Hindlimb muscle (tissue), 1 donor: ENCODE results near the gene STK11. TPM values are rescaled to one million over a fixed set of nuclear protein-coding genes. Genes with fewer than 3 reads are reported as not detected.
A peak's percentile ranks its signal among the peaks of the same experiment; 100 is the strongest.

Source experiments
- DNase-seq: peaks from one replicate; pipeline ENCODE4 v3.0.0-alpha.2; 2013
- polyA plus RNA-seq: library from polyadenylated mRNA; unstranded; fragments of 120-200 nt; gene quantifications from one replicate; pipeline ENCODE4 v1.2.1, GENCODE V29; 2013; ENCODE audit not compliant: insufficient read length

The STK11 gene
- polyA plus RNA-seq, 1 donor = 61.0 TPM

DNA sequence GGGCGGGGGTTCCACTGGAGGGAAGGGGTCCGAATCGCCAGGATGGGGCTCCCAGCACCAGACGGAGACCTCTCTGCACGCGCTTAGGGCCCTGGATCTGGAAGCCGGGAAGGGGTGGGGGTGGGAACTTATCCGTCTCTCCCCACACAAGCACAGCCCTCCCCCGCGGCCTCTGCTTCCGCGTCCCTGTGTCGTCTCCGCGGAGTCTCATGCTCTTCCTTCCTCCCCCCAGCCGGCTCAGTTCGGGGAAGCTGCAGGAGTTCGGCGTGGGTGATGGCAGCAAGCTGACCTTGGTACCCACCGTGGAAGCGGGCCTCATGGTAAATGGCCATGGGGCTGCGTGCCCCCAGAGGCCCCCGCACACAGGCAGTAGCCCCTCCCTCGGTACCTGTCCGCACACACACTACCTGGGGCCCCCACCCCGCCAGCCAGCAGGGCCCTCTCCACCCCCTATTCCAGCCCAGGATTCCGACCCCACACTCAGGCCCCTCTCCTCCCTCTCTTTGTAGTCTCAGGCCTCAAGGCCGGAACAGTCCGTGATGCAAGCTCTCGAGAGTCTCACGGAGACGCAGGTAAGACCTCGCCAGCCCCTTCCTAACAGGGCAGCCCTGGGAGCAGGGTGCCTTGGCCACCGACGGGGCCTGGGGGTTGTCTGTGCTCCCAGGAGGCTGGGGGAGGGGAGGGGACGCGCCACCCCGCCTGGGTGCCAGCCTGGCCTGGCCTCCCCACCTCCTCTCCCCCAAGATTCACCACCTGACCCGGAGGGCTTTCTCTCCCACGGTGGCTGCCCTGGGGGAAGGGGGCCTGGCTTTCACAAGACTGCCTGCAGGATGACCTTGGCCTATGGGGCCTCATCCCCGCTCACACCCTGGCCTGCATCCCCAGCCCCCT lies 46.0 kb downstream of the STK11 start:
- DNase-seq = peak; percentile 69

DNA sequence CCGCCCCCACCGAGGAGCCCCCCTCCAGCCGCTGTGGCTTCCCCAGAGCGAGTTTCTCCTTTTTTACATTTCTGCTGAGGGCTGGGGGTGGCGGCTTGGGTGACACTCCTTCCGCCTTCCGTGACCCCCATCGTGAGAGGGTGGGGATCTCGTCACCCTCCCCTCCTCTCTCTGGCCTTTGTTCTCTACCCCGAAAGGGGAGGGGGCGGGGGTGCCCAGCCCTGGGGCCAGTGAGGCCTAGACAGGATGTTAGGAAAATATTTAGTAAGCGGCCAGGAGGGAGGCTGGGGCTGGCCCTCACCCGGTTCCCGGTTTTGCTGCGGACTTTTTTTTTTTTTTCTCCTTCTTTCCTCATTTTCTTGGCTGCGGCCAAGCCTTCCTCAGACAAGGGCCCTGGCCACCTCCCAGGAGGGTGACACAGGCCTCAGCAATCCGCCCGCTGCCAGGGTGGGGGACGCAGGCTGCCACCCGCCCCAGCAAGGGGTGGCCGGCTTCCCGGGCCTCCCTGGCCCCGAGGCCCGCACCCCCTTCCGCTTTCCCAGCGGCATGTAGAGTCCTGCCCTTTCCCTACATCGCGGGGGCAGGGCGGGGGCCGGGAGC lies 46.7 kb downstream of the STK11 start:
- peak; percentile 78 for DNase-seq

DNA sequence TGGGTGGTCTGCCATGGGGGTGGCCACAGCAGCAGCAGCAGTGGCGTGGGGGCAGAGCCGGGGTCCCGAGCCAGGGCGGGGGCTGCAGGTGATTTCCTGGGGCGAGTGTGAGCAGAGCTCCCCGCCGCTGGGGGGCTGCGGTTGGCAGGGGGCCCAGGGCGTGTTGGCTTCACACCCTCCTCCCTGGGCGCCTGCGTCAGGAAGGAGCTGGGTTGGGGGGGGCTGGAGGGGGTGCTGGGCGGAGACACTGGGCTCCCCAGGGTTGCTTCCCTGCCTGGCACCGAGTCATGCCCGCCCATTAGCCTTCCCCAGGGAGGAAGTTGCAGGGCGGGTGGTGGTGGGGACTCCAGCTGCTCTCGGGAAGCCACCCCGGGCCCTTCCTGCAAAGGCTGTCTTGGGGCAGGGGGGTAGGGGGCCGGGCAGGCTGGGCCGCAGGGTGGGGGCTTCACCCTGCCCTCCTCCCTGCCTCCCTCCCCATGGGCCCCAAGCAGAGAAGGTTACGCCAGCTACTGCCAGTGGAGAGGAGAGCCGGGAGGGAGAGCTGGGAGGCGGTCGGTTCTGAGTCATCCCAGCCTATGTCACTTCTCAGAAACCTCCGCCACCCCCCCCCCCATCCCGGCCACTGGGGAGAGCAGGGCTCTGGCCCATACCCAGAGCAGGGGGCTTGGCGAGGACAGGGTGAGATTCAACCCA lies 47.4 kb downstream of the STK11 start:
- DNase-seq = peak; percentile 68

DNA sequence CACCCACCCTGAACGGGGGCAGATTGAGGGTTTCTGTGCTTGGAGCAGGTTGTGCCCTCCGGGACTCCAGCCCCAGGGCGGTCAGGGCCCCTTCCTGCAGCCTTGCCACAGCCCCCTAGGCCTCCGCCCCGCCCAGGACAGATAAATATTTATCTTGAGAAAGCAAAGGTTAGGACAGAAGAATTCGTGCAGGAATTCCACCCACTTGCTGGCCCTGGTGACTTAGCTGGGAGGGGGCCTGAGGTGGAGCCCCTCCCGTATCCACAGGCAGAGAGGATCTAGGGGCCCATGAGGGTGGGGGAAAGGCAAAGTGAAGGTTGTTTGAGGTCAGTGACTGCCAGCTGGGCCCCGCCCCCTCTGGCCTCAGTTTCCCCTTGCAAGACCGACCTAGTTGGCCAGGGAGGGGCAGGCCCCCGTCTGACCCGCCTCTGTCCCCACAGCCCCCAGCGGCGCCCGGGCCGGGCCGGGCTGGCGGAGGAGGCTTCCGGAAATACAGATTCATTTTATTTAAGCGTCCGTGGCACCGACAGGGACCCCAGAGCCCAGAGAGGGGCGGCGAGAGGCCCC lies 48.0 kb downstream of the STK11 start:
- DNase-seq = no peak

DNA sequence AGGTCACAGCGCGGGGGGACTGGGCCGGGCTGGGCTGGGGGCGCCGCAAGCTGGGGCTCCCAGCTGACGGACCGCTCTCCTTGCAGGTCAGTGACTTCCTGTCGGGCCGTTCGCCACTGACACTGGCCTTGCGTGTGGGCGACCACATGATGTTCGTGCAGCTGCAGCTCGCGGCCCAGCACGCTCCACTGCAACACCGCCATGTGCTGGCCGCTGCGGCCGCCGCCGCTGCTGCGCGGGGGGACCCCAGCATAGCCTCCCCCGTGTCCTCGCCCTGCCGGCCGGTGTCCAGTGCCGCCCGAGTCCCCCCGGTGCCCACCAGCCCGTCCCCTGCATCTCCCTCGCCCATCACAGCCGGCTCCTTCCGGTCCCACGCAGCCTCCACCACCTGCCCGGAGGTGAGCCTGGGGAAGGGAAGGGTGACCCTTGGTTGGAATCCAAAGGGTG lies 48.5 kb downstream of the STK11 start:
- DNase-seq = no peak

DNA sequence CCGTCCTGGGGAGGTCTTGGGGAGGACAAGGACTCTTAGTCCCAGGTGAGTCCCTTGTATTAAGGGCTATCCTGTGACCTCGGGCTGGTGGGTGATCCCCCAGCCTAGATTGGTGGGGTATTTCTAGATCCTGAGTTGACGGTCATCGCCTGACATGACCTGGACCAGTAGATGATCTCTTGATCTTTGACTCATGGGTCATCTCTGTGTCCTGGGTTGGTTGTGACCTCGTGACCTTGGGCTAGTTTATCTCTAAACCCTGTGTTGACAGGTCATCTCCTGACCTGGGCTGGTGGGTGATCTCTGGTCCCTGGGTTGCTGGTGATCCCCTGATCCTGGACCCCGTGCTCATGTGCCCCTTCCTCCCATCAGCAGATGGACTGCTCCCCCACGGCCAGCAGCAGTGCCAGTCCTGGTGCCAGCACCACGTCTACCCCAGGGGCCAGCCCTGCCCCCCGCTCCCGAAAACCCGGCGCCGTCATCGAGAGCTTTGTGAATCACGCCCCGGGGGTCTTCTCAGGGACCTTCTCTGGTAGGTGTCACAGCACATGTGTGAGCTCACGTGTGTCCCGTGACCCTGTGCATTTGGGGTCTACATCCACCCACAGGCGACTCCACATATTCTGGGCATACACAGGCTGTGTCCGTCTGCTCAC lies 49.1 kb downstream of the STK11 start:
- no peak for DNase-seq

DNA sequence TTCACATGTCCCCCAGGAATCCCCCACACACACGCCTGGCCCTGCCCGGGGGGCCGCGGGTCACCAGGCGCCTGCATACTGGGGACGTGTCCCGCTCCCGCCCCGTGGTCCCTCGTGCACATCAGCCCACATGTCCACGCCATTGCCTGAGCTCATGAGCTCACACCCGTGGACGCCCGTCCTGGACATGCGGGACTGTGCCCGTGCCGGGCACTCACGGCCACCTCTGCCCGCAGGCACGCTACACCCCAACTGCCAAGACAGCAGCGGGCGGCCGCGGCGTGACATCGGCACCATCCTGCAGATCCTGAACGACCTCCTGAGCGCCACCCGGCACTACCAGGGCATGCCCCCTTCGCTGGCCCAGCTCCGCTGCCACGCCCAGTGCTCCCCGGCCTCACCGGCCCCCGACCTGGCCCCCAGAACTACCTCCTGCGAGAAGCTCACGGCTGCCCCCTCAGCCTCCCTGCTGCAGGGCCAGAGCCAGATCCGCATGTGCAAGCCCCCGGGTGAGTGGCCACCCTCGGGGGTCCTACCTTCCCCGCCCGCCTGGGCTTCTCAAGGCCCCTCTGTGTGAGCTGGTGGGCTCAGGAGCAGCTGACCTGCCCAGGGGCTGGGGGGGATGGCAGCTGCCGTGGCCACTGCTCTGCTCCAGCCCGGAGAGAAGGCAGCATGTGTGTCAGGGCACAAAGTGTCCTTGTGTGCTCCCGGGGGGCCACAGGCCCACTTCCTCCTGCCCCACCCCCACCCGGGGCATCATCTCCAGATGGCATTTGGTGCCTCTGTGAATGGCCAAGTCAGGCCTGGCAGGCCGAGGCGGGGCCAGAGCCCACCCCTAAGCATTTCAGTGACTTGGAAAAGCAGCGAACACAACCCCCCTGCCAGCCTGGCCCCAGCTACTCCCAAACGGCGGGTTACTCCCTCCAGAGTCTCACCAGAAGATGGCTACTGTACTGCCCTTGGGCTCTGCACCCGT lies 49.9 kb downstream of the STK11 start:
- no peak for DNase-seq

DNA sequence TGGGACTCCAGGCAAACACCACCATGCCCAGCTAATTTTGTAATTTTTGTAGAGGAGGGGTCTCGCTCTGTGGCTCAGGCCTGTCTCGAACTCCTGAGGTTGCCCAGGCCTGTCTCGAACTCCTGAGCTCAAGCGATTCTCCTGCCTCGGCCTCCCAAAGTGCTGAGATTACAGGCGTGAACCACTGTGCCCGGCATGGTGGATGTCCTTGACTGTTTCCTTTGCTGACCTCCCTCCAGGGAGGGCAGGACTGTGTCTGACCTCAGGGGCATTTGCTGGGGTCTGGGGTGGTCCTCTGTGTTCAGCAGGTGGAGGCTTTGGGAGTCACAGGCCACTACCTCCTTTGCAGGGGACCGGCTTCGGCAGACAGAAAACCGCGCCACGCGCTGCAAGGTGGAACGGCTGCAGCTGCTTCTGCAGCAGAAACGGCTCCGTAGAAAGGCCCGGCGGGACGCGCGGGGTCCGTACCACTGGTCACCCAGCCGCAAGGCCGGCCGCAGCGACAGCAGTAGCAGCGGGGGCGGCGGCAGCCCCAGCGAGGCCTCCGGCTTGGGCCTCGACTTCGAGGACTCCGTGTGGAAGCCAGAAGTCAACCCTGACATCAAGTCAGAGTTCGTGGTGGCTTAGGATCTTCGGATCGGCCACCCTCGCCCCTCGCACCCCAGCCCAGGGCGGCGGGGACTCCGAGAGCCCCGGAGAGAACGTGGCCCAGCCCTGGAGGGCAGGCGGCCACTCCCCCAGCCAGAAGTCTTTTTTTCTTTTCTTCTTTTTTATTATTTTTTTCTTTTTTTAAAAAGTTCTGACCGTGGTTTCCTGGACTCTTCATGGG lies 51.3 kb downstream of the STK11 start:
- DNase-seq = no peak

DNA sequence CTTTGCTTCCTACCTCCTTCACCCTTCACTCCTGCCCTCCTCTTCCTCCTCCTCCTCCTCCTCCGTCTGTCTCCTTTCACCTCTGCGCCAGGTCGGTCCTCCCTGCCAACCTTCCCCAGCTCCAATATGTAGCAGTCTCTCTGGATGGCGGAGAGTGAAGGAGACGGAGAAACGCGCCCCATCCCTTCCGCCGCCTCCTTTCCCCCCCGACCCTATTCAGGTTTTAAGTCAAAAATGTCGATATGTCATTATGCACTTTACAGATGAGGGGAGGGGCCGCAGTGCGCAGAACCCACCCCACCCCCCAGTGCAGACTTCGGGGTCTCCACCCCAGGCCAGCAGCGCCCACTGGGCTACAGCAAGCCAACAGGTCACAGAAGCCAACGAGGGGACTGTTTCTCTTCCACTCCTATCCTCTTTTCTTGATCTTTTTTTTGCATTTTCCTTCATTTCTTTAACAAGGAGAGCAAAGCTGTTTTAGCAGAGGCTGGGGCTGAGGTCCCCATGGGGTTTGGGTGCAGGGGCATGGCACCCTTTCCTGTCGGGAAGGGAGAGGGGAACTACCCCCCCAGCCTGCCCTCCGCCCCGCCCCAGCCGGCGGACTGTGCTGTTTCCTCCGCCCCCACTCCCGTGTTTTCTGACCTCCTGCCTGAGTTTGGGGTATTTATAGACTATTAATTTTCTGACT lies 52.0 kb downstream of the STK11 start:
- no peak for DNase-seq

DNA sequence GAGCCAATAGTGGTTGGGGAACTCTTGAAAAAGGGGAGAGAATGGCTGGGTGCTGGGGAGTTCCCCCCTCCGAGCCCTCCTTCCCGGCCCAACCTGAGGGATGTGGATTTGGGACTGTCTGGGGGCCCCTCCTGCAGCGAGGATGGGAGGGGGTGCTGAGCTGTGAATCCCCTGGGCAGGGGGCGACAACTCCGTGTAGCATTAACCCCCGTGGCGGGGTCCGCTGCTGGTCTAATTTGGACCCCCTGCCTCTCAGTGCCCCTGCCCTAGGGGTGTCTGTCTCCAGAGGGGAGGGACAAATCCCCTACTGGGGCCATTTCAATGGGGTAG lies 52.5 kb downstream of the STK11 start:
- no peak for DNase-seq

DNA sequence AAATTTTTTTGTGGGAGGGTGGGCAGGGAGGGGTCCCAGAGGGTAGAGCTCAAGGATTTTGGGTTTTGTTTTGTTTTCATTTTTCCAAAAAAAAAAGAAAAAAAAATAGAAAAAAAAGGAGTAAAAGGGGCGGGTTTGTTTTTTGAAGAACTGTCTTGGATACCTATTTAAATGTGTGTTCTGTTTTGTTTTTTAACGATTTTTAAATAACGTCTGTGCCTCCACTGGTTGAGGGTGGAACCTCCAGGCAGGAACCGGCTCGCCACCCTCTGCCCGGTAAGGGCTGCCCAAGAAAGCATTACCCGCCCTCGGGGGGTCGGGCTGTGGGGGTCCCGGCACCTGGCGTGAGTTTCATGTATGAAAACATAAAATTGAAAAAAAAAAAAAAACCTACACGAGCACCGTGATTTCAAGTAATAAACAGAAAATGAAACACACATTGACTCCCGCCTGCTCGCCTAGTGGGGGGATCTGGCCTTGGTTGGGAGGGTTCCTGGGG lies 53.2 kb downstream of the STK11 start:
- no peak for DNase-seq

DNA sequence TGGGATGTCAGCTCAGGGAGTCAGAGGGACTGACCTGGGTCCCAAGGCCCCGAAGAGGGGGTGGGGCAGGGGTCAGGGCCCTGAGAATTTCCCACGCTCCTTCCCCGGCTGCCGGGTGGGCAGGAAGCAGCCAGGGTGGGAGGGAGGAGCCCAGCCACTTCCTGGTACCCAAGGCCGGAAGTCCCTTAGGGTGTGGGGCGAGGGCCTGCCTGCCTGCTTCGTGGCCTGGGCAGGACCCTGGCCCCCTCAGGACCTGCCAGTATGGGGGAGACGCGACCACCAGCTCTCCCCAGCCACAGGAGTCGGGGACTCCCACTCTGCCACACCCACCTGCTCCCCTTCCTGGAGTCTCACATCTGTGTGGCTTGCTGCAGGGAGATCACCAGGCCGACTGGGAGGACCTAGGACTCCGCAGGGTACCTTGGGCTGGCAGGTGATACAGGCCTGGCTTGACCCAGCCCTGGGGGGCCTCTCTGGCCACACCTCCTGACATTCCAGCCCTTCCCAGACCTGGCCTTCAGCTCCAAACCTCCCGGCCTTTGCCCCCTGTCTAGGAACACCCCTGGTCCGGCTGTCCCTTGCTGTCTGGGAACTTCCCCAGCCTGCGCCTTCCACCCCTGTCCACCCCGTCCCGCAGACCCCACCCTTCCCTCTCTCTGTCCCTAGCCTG lies 53.8 kb downstream of the STK11 start:
- no peak for DNase-seq

DNA sequence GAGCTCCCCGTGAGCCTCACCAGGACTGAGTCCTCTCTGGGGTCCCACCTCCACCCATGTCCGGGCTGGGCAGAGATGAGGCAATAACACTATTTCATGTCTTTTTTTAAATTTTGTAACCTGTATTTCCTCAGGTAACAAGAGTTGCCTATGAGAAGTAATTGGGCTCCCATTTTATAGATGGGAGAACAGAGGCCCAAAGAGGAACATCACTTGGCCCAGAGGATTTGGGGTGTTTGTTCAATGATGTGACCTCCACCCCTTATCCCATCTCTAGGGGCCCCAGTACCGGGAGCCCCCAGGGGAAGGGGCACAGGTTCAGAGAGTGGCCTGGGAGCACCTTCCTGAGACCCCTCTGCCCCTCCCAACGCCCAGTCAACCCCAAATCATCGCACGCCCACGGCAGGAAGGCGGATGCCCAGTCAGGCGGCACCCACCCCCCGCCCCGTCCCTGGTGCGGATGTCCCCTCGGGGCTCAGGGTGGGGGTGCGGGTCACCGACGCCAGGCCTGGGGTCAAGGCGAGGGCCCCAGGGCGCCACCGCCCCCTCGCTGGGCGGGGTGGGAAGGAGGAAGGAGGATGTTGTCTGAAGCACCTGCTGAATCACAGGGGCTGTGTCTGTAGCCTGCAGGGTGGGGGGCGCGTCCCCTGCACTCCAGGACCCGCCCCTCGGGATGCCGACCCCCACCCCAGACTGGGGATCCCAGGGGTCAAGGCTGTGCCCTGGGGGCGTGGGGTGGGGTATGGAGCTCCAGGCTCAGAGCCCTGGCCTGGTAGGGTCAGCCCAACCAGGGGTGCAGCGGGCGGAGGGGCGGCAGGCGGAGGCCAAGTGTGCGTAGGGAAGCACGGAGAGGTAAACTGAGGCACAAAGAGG lies 54.5 kb downstream of the STK11 start:
- DNase-seq = no peak

DNA sequence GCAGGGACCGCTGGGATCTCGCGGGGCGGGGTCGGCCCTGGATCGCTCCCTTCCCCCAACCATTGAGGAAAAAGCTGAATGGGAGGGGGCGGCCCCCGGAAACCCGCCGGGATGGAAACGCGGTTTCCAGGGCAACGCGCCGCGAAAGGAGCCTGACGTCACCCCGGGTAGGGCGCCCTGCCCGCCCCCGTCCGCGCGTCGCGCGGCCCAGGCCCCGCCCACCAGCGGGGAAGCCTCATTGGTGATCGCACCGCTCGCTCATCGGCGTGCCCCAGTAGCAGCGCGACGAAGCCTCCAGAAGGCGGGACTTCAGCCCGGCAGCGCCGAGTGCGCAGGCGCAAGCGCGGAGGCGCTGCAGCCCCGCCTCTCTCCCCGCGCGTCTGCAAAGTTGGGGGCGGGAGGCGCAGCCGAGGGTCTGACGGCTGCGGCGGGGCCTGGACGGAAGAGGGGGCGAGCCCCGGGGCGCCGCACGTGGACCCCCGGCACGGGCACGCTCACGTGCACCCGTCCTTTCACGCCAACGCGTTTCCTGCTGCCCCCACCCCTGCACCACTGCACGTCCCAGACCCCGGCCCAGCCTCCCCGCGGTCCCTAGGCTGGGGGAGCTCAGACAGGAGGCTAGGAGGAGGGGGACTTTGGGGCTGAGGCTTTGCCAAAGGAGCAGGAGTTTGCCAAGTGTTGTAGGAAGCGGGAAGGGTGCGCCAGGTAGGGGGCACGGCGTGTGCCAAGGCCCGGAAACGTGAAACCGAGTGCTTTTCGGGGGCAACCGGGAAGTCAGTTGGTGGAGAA lies 55.4 kb downstream of the STK11 start:
- DNase-seq = peak; percentile 99

DNA sequence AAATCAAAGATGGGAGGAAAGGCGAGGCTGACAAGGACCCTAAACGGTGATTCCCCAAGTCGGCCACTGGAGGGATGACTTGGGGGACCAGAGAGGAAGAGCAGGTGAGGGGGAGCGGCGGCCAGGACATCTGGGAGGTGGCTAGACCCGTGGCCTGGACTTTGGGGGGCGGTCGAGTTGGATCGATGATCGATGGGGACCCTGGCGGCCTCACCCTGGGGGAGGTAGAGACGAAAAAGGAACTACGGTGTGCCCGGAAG lies 55.9 kb downstream of the STK11 start:
- no peak for DNase-seq

DNA sequence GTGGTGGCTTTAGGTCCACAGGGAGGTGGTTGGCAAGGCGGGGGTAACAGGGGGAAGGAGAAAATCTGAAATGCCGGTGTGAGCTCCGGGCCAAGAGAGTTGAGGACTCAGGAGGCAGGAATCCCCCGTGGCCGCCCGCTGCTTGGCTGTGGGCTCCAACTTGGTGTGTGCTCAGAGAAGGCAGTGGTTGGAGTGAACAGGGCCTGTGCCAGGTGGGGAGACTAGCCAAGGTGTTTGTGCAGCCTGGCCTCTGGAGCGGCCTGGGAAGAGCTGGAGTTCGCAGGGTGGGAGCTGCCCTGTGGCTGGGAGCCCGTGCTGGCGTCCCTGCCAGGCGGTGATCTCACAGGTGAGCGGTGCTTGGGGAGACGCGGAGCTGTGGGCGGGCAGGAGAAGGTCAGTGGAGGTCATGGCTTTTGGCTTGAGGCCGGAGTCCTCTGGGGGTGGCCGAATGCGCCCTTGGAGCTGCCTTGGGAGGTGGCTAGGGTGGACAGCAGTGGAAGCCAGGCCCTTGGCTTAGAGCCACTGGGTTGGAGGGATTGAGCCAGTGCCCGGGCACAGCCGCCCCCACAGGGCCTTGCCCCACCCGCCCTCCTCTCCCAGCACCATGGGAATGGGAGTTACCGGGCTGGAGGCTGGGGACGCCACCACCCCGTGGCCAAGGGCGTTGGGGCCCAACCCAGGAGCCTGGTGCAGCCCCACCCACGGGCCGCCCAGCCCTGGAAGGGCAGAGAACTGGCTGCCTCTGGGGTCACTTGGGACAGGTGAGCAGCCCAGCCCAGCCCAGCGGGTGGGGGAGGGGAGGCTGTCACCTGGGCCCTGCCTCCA lies 56.4 kb downstream of the STK11 start:
- DNase-seq = no peak
